Natural killer cell (primary cell): ENCODE results near the gene PTPRT. TPM values are rescaled to one million over a fixed set of nuclear protein-coding genes. Genes with fewer than 3 reads are reported as not detected.

Source experiments
- ATAC-seq, 3 donors: fragments of 150-1000 bp in 2 of 3; fragments of 200-7000 bp in 1 of 3; cut with Tn5 transposase; 1 replicate in 1 of 3; 2 replicates in 2 of 3; pipeline ENCODE4 v1.10.0; 2021; ENCODE audit warnings: mild to moderate bottlenecking in 2 of 3, moderate library complexity in 2 of 3
- DNase-seq, 2 donors: peaks; one replicate each; pipeline versions ENCODE4 v3.0.0 to v3.0.0-alpha.2; 2013 to 2021; ENCODE audit warnings: mixed read lengths in 1 of 2
- H3K27ac ChIP-seq: one replicate; pipeline ENCODE4 v1.5.1; 2013; ENCODE audit warnings: mild to moderate bottlenecking, low read length
- H3K27me3 ChIP-seq: one replicate; pipeline ENCODE4 v1.6.1; 2013; ENCODE audit warnings: low read length; ENCODE audit not compliant: control insufficient read depth, insufficient read depth
- H3K36me3 ChIP-seq: one replicate; pipeline ENCODE4 v1.6.1; 2013; ENCODE audit warnings: low read length; ENCODE audit not compliant: control insufficient read depth, insufficient read depth
- H3K4me1 ChIP-seq: one replicate; pipeline ENCODE4 v1.6.1; 2013; ENCODE audit warnings: low read length; ENCODE audit not compliant: control insufficient read depth, insufficient read depth
- H3K4me3 ChIP-seq: one replicate; pipeline ENCODE4 v1.5.1; 2013; ENCODE audit warnings: low read length
- H3K9me3 ChIP-seq: one replicate; pipeline ENCODE4 v1.6.1; 2013; ENCODE audit warnings: low read length; ENCODE audit not compliant: control insufficient read depth, insufficient read depth
- H3K27ac Mint-ChIP-seq, 2 donors: one replicate each; pipeline ENCODE4 v1.8.0; 2022; ENCODE audit warnings: mild to moderate bottlenecking in 2 of 2, mixed read lengths in 2 of 2, moderate library complexity in 1 of 2
- H3K27me3 Mint-ChIP-seq, 2 donors: one replicate each; pipeline ENCODE4 v1.8.0; 2022; ENCODE audit warnings: low read depth in 2 of 2, mixed read lengths in 2 of 2
- H3K36me3 Mint-ChIP-seq: one replicate; pipeline ENCODE4 v1.8.0; 2022; ENCODE audit warnings: mixed read lengths
- H3K4me1 Mint-ChIP-seq, 2 donors: one replicate each; pipeline ENCODE4 v1.8.0; 2022; ENCODE audit warnings: mixed read lengths in 2 of 2
- H3K4me3 Mint-ChIP-seq: one replicate; pipeline ENCODE4 v1.8.0; 2022; ENCODE audit warnings: mild to moderate bottlenecking, moderate library complexity, mixed read lengths
- H3K9me3 Mint-ChIP-seq, 2 donors: one replicate each; pipeline ENCODE4 v1.8.0; 2022; ENCODE audit warnings: mixed read lengths in 2 of 2
- WGBS: methylation state at CpG from one replicate; pipeline ENCODE4 v1.1.7; 2013; ENCODE audit warnings: missing lambda C conversion rate; ENCODE audit not compliant: insufficient coverage; 5-methylcytosine and 5-hydroxymethylcytosine counted together
- intact Hi-C: fragments of 100-400 bp; cut with micrococcal nuclease; formaldehyde crosslinking; loops from one replicate; pipeline ENCODE4 v1.14.2; 2022
- total RNA-seq, 4 donors: library from RNA; stranded (reverse); fragments of 120-200 nt in 1 of 4; gene quantifications; one replicate each; pipeline versions ENCODE4 v1.2.3 to v1.2.4, GENCODE V29; 2013 to 2022
- TF ChIP-seq, protein P1 (sequence below): fragments of 200-600 bp; IDR thresholded peaks from one replicate; pipeline ENCODE4 v1.8.0; 2022; ENCODE audit warnings: antibody characterized with exemption

The PTPRT gene
- total RNA-seq, 3 donors from 2014 or later (not counting 1 experiment from before 2014, with no cell fraction given) = not detected

DNA sequence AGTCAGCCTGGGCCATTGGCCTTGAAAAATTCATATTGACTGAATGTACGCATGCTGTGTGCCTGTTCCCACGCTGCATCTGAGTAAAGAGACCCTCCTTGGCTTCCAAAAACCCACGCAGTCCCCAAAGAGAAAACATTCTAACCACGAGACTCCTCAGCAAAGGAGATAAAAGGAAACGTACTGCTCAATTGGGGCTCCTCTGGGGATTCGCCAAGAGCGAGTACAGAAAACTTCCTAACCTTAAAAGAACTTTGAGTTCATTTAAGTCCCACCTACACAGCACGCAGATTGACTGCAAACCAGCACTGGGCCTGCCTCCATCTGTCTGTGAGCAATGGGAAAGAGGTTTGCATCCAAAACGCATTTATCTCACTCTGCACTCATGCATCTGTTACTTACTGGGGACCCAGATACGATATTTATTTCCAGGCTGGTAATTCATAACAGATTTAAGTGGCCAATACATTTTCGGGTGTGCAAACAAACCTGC lies 1065.7 kb downstream of the PTPRT start:
- Histone ChIP-seq H3K27me3 (no peaks in the 10 kb centered on the region), H3K9me3 (peaks cover 4% of the 10 kb centered on the region), H3K36me3 (no peaks in the 10 kb centered on the region), H3K4me1 (no peaks in the 10 kb centered on the region), H3K4me3 (no peak overlapping the region), H3K27ac (no peak overlapping the region)
- Mint-ChIP-seq H3K4me3 (no peak overlapping the region), H3K36me3 (no peaks in the 10 kb centered on the region), H3K4me1 (no peaks in the 10 kb centered on the region), H3K9me3 (peaks cover 2 to 3% of the 10 kb centered on the region in 2 donors), H3K27me3 (no peaks in the 10 kb centered on the region), H3K27ac (no peak overlapping the region)
- intact Hi-C loops = no loop called here
- ATAC-seq (no peak), DNase-seq (no peak)
- TF ChIP-seq, protein P1, sequence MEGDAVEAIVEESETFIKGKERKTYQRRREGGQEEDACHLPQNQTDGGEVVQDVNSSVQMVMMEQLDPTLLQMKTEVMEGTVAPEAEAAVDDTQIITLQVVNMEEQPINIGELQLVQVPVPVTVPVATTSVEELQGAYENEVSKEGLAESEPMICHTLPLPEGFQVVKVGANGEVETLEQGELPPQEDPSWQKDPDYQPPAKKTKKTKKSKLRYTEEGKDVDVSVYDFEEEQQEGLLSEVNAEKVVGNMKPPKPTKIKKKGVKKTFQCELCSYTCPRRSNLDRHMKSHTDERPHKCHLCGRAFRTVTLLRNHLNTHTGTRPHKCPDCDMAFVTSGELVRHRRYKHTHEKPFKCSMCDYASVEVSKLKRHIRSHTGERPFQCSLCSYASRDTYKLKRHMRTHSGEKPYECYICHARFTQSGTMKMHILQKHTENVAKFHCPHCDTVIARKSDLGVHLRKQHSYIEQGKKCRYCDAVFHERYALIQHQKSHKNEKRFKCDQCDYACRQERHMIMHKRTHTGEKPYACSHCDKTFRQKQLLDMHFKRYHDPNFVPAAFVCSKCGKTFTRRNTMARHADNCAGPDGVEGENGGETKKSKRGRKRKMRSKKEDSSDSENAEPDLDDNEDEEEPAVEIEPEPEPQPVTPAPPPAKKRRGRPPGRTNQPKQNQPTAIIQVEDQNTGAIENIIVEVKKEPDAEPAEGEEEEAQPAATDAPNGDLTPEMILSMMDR = no peak
- WGBS = 79% methylated on average over 11 of the region's 11 CpGs

DNA sequence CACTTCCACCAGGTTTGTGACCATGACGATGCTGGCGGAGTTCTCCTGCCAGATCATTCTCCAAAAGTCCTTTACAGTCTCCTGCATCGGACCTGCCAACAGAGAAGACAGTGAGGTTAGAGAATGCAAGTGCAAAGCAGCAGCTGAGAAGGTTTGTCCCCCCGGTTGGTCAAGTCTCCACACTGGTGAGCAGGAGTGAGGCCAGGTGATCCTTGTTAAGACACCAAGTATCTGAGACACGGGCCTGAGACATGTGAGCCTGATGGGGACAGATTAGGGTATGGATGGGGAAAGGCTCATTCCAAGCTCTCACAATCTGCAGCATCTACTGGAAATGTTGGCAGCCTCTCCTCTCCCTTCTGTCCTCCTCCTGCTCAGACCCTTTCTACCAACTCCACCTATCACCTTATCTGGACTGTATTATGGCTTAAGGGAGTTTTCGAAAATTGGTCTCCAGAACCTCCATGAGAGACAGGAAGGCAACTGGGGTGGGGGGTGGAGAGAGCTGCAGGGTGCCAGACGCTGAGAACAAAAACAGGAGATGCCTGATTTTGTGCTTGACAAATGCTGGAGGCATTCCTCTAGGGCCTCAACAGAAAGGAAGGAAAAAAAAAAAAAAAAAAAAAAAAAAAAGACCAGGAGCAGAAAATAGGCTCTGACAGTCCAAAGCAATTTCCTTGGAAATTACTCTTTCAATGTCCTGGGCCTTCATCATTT lies 1071.1 kb downstream of the PTPRT start:
- Mint-ChIP-seq H3K27ac (no peak overlapping the region), H3K9me3 (peaks cover 4 to 6% of the 10 kb centered on the region in 2 donors), H3K27me3 (peaks cover 0 to 3% of the 10 kb centered on the region in 2 donors), H3K36me3 (no peaks in the 10 kb centered on the region), H3K4me1 (no peaks in the 10 kb centered on the region), H3K4me3 (no peak overlapping the region)
- intact Hi-C loops = no loop called here
- DNase-seq (no peak), ATAC-seq (no peak)
- H3K4me3 ChIP-seq = no peak overlapping the region
- TF ChIP-seq, protein P1 = no peak
- H3K27me3 ChIP-seq = no peaks in the 10 kb centered on the region
- H3K9me3 ChIP-seq = no peaks in the 10 kb centered on the region
- 69% methylated on average over 7 of the region's 7 CpGs for WGBS
- no peak overlapping the region for H3K27ac ChIP-seq
- H3K4me1 ChIP-seq = no peaks in the 10 kb centered on the region
- no peaks in the 10 kb centered on the region for H3K36me3 ChIP-seq

DNA sequence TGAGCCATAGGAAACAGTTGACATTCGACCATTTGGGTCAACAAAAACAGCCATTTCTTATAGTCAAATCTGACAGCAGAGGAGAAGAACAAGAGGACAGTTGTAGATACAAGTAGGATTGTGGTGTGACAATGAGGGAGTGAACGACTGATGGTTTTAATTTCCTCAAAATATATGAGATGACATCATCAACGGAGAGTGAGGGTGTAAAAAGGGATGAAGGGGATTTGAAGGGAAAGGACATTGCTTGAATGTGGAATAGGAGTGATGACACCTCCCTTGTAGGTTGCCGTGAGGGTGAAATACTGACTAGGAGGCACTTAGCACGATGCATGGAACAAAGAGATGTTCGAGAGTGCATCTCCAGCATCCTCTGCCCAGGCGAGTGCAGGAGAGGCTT lies 1071.7 kb downstream of the PTPRT start:
- TF ChIP-seq, protein P1 = no peak
- Histone ChIP-seq H3K36me3 (no peaks in the 10 kb centered on the region), H3K4me3 (no peak overlapping the region), H3K27ac (no peak overlapping the region), H3K27me3 (no peaks in the 10 kb centered on the region), H3K9me3 (no peaks in the 10 kb centered on the region), H3K4me1 (no peaks in the 10 kb centered on the region)
- Mint-ChIP-seq H3K36me3 (no peaks in the 10 kb centered on the region), H3K9me3 (peaks cover 4 to 6% of the 10 kb centered on the region in 2 donors), H3K4me1 (no peaks in the 10 kb centered on the region), H3K27me3 (peaks cover 0 to 3% of the 10 kb centered on the region in 2 donors), H3K4me3 (no peak overlapping the region), H3K27ac (no peak overlapping the region)
- no peak for ATAC-seq
- DNase-seq = no peak
- intact Hi-C loops = no loop called here
- 73% methylated on average over 7 of the region's 7 CpGs for WGBS

DNA sequence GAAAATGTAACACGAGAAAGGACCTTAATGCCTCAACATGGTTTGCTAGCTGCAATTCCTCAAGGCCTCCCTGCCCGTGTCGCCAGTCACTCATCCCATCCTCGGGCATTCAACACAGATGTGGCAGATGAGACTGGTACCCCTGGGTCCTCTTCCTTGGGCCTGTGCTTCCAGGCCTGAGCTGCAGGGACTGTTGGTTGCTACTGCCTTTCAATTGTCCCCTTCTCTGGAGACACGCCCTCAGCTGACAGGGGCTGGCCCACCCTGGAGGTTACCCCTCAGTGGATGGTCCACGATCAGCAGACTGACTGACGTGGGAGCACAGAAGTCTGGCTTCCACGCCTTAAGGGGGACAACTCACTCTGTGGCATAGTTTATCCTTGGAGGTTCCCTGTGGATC lies 1076.5 kb downstream of the PTPRT start:
- intact Hi-C loops = no loop called here
- 87% methylated on average over 8 of the region's 8 CpGs for WGBS
- peaks cover 4 to 6% of the 10 kb centered on the region in 2 donors for H3K9me3 Mint-ChIP-seq
- H3K9me3 ChIP-seq = no peaks in the 10 kb centered on the region
- peaks cover 0 to 3% of the 10 kb centered on the region in 2 donors for H3K27me3 Mint-ChIP-seq
- no peaks in the 10 kb centered on the region for H3K36me3 ChIP-seq
- H3K27ac ChIP-seq = no peak overlapping the region
- no peaks in the 10 kb centered on the region for H3K36me3 Mint-ChIP-seq
- no peak overlapping the region for H3K4me3 ChIP-seq
- no peak for ATAC-seq
- DNase-seq = no peak
- H3K4me3 Mint-ChIP-seq = no peak overlapping the region
- H3K27me3 ChIP-seq = no peaks in the 10 kb centered on the region
- H3K27ac Mint-ChIP-seq = no peak overlapping the region
- TF ChIP-seq, protein P1 = no peak
- H3K4me1 ChIP-seq = no peaks in the 10 kb centered on the region
- no peaks in the 10 kb centered on the region for H3K4me1 Mint-ChIP-seq
